ENCODE measurements around the gene PLEKHM1. TPM values are rescaled to one million over a fixed set of nuclear protein-coding genes. Genes with fewer than 3 reads are reported as not detected.
A peak's percentile ranks its signal among the peaks of the same experiment; 100 is the strongest.
"Not testable (repeated sequence)": the region's sequence is repeated elsewhere in the genome, so short reads cannot be mapped to it uniquely, and the experiment has no call there.

PLEKHM1 gene
- 34.3 and 37.0 TPM in 2 replicates for total RNA-seq

DNA sequence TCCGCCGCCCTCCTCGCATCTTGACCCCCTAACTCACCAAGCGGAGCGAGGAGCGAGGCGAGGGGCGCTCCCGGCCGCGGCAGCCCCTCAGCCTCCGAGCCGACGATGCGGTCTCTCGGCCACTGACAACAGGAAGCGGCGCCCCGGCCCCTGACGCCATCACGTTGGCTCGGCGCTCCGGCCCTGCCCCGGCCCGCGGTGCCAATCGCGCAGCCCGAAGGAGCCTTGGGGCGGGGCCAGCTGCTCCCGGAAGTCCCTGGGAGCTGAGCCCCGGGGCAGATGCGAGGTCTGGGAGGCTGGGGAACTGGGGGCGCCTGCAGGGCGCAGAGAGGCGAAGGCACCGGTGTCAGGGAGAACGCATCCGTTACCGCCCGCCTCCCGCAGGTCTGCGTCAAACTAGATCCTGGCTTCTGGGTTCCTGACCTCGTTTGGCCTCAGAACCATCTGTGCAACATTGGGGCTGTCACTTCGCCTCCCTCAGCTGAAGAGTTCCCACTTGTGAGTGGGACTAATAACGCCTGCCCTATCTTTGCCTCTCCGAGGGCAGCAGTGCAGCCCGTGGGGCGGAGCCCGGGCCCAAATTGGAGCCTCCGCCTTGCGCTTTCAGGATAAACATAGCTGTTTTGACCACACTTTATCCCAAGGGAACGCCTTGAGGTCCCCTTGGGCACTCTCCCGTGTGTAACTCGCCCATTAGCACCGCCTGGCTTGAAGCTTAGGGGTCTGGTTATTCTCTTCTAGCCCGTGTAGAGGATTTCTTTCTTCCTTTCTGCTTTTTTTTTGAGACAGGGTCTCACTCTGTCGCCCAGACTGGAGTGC lies at the start of gene PLEKHM1:
Gene PLEKHM1, minus strand, starts transcription at position 107 of the 819 bp plus-strand sequence. CDS start 8,237 bp downstream, outside the sequence.
- H3K36me3 Mint-ChIP-seq (ENCODE audit: low read depth); intact Hi-C loops (cut with micrococcal nuclease); H3K9me3 Mint-ChIP-seq; H3K27me3 Mint-ChIP-seq: not testable (repeated sequence)
- peak within 1 kb of the TSS; percentile 90 for H3K4me3 Mint-ChIP-seq
- peak within 1 kb of the TSS; percentile 95 for H3K27ac Mint-ChIP-seq
- H3K4me1 Mint-ChIP-seq, result peaks cover 23% of the 10 kb centered on the region
- DNase-seq, result peak; percentile 97

DNA sequence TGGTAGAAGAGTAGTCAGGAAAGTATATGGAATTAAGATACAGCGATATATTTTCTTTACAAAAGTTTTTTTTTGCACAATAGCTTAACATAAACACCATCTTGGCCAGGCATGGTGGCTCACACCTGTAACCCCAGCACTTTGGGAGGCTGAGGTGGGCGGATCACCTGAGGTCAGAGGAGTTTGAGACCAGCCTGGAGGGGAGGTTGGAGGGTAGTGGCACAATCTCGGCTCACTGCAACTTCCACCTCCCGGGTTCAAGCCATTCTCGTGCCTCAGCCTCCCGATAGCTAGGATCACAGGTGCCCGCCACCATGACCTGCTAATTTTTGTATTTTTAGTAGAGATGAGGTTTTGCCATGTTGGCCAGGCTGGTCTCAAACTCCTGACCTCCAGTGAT lies 47.6 kb upstream of the PLEKHM1 start:
- DNase-seq; H3K4me1 Mint-ChIP-seq; H3K9me3 Mint-ChIP-seq; H3K27me3 Mint-ChIP-seq; H3K4me3 Mint-ChIP-seq; H3K36me3 Mint-ChIP-seq (ENCODE audit: low read depth); H3K27ac Mint-ChIP-seq; intact Hi-C loops (cut with micrococcal nuclease): not testable (repeated sequence)

DNA sequence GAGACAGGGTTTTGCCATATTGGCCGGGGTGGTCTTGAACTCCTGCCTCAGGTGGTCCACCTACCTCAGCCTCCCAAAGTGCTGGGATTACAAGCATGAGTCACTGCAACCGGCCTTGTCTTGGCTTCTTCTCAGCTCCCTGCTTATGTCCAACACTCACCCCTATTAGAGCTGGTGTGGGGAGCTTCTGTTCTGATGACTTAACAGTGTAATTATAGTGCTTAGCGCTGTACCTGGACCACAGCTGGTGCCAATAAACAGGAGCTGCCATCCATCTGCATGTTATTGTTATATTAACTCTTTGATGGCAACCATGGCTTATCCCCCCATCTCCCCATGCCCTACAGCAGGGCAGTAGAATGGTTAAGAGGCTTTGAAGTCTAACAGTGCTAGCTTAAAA lies 15.6 kb upstream of the PLEKHM1 start:
- H3K27me3 Mint-ChIP-seq; H3K27ac Mint-ChIP-seq; H3K9me3 Mint-ChIP-seq; intact Hi-C loops (cut with micrococcal nuclease); H3K4me1 Mint-ChIP-seq; H3K36me3 Mint-ChIP-seq (ENCODE audit: low read depth); H3K4me3 Mint-ChIP-seq: not testable (repeated sequence)
- peak; percentile 49 for DNase-seq

DNA sequence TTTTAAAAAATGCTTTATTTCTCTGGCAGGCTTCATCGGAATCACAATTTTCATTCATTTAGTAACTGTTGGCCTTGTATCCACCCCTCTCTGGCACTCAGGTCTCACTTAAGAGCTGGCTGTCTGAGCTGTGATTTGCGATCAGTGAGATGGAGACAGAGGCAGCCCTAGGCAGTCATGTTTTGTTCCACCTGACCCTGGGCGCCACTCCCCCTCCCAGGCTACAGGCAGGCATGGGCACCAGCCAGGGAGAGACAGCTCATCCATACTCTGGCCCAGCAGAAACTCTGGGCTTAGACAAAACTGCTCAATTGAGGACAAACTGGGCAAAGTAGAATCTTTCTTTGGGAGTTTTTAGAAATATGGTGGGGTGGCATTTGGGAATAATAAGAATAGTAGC lies 14.7 kb upstream of the PLEKHM1 start:
- H3K36me3 Mint-ChIP-seq (ENCODE audit: low read depth); H3K4me3 Mint-ChIP-seq; H3K4me1 Mint-ChIP-seq; H3K27me3 Mint-ChIP-seq; H3K9me3 Mint-ChIP-seq; DNase-seq; intact Hi-C loops (cut with micrococcal nuclease); H3K27ac Mint-ChIP-seq: not testable (repeated sequence)

DNA sequence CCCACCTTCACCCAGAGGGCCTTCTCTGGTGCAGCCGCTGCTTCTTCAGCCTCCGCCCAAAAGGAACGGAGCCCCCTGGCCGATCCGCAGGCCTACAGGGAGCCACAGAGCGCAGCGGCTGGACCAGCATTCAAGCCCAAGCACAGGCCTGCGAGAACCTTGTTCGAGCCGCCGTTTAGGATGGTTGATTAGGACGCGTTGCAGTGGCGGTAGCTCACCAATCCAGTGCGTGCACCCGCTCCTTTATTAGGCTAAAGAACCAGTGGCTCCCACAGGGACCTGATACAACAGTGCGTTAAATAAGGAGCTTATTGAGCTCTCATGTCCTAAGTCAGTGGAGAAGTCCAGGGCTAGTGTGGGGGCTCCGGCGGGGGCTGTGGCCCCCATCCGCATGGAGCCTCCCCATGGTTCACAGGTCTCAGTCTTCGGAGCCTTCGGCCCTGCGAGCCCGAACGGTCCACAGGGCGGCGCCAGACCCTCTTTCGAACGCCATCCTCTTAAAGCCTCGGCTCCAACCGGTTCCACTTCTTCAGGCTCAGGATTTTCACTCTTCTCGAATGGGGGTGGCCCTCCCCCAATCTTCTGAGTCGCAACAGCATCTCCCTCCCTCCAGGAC lies 10.7 kb upstream of the PLEKHM1 start:
- H3K27ac Mint-ChIP-seq; H3K27me3 Mint-ChIP-seq; intact Hi-C loops (cut with micrococcal nuclease); H3K4me1 Mint-ChIP-seq; H3K9me3 Mint-ChIP-seq; H3K36me3 Mint-ChIP-seq (ENCODE audit: low read depth); H3K4me3 Mint-ChIP-seq: not testable (repeated sequence)
- DNase-seq, result peak; percentile 72

DNA sequence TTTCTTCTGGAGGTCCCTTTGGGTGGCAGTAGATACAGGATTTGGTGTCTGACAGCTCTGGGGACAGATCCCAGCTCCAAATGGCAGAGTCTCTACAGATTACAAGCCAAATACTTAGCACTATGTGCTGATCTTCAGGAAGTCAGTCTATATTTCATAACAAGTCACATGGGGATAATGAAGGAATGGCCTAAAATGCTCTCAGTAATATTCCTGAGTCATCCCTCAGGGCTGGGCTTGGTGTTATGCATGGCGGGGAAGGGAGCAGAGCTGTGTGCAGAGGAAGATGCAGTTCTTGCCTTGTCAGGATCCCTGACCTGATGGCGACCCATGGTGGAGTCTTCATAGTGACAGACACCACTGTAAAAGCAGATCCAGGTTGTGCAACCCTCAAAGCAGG lies 10.0 kb upstream of the PLEKHM1 start:
- H3K36me3 Mint-ChIP-seq (ENCODE audit: low read depth); H3K9me3 Mint-ChIP-seq; H3K27ac Mint-ChIP-seq; H3K4me1 Mint-ChIP-seq; H3K27me3 Mint-ChIP-seq; intact Hi-C loops (cut with micrococcal nuclease); H3K4me3 Mint-ChIP-seq: not testable (repeated sequence)
- peak; percentile 27 for DNase-seq

DNA sequence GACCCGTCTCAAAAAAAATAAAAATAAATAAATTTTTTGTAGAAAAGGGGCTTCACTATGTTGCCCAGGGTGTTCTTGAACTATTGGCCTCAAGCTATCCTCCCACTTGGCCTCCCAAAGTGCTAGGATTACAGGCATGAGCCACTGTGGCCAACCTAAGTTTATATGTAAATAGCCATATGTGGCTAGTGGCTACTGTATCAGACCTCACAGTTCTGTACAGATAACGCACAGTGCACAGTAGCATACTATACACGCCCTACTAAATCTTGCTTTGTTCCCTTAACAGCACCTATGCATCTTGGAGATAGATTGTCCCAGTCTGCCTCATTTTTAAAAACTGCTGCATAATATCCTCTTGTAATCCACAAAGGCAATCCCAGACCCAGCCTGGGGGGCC lies 8.7 kb upstream of the PLEKHM1 start:
- H3K36me3 Mint-ChIP-seq (ENCODE audit: low read depth); DNase-seq; H3K9me3 Mint-ChIP-seq; H3K4me3 Mint-ChIP-seq; H3K27ac Mint-ChIP-seq; H3K27me3 Mint-ChIP-seq; intact Hi-C loops (cut with micrococcal nuclease); H3K4me1 Mint-ChIP-seq: not testable (repeated sequence)

DNA sequence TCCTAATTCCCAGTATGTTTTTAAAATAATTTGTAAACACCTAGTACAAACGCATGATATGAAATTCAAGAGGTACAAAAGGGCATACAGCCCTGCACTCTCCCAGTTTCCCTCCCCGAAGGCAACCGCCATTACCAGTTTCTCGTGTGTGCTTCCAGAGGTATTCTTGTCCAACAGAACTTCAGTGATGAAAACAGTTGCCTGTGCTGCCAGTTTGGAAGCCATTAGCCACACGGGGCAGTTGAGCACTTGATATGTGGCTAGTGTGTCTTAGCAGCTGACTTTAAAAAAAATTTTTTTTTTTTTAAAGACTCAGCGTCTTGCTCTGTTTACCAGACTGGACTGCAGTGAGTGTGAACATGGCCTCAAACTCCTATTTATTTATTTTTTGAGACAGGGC lies 7.9 kb upstream of the PLEKHM1 start:
- H3K27me3 Mint-ChIP-seq; H3K27ac Mint-ChIP-seq; DNase-seq; H3K9me3 Mint-ChIP-seq; H3K4me1 Mint-ChIP-seq; H3K4me3 Mint-ChIP-seq; H3K36me3 Mint-ChIP-seq (ENCODE audit: low read depth); intact Hi-C loops (cut with micrococcal nuclease): not testable (repeated sequence)

DNA sequence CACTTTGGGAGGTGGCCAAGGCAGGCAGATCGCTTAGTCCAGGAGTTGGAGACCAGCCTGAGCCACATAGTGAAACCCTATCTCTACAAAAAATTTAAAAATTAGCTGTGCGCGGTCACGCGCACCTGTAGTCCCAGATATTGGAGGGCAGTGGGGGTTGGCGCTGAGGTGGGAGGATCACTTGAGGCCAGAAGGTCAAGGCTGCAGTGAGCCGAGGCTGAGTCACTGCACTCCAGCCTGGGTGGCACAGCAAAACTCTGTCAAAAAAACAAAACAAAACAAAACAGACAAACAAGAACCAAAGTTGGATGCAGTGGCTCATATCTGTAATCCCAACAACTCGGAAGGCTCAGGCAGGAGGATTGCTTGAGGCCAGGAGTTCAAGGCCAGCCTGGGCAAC lies 6.9 kb upstream of the PLEKHM1 start:
- H3K4me1 Mint-ChIP-seq; H3K9me3 Mint-ChIP-seq; intact Hi-C loops (cut with micrococcal nuclease); H3K27me3 Mint-ChIP-seq; H3K27ac Mint-ChIP-seq; H3K36me3 Mint-ChIP-seq (ENCODE audit: low read depth); DNase-seq; H3K4me3 Mint-ChIP-seq: not testable (repeated sequence)

DNA sequence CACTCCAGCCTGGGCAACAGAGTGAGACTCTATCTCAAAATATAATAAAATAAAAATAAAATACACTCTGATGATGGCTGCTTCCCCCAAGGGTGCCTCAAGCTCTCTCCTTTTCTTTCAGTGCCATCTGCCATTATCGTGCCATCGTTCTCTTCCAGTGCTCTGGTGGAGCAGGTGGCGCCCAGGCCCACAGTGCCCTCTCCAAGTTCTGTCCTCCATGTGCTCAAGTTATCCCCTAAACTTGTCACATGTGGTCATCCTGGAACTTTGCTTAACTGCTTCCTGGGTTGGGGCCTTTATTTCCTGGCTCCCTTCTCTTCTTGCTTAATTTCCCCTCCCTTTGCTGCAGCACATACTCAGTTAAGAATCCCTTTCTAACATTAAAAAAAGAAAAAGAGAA lies 6.0 kb upstream of the PLEKHM1 start:
- intact Hi-C loops (cut with micrococcal nuclease); H3K27ac Mint-ChIP-seq; H3K36me3 Mint-ChIP-seq (ENCODE audit: low read depth); H3K27me3 Mint-ChIP-seq; DNase-seq; H3K4me3 Mint-ChIP-seq; H3K9me3 Mint-ChIP-seq; H3K4me1 Mint-ChIP-seq: not testable (repeated sequence)

DNA sequence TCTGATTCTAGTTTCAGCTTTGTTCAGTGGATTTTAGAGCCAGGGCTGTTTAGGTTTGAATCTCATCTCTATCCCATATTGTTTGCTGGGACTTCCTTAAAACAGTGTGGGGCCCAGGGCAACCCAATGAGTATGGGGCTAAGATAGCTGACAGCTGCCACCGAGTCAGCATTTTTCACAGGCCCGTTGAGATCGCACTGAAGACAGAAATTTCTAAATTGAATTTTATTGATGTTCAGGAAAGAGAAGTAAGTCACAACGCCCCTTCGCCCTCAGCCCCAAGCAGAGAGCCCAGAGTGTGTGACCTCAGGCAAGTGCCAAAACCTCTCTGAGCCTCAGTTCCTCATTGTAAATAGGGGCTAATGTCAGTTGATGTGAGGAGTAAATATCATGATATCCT lies 4.0 kb upstream of the PLEKHM1 start:
- DNase-seq; H3K4me1 Mint-ChIP-seq; H3K4me3 Mint-ChIP-seq; H3K27ac Mint-ChIP-seq; H3K36me3 Mint-ChIP-seq (ENCODE audit: low read depth); intact Hi-C loops (cut with micrococcal nuclease); H3K27me3 Mint-ChIP-seq; H3K9me3 Mint-ChIP-seq: not testable (repeated sequence)

DNA sequence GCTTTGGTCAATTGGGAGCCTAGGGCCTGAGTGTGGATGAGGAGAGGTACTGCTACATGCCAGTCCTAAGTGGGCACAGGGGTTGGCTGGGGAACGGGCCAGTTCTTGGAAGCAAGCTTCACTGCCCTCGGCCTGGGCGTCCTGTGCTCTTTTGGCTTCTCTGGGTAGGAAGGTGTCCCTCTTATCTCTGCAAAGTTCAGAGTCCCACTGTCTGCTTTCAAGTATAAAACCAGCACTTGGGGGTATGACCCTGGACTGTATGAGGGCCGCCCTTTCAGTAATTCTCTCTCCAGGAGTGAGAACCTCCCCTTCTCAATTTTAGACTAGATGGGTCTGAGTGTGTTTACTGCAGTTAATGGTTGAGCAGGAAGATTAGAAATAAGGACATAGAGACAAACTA lies 1.6 kb upstream of the PLEKHM1 start:
- intact Hi-C loops (cut with micrococcal nuclease); H3K4me3 Mint-ChIP-seq; H3K27me3 Mint-ChIP-seq: not testable (repeated sequence)

DNA sequence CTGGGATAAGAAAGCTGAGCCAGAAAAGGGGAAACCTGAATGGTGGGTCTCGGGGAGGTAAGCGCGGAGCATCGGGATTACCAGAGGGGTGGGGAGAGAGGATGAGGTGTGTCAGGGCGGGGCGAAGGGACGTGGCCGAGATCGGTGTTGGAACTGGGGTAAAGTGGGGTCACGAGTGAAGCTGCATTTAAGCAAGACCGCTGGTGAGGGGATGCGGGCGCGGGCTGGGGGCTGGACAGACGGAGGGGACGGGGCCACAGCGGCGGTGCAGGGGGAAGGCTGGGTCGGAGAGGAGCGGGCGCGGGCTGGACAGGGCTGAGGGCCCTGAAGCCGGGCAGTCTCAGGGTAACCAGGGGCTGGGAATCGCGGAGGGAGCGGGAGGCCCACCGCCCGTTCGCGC lies 323 bp downstream of the PLEKHM1 start:
- H3K27me3 Mint-ChIP-seq; H3K36me3 Mint-ChIP-seq (ENCODE audit: low read depth); H3K9me3 Mint-ChIP-seq; intact Hi-C loops (cut with micrococcal nuclease): not testable (repeated sequence)
- H3K4me1 Mint-ChIP-seq, result peaks cover 23% of the 10 kb centered on the region
- H3K27ac Mint-ChIP-seq, result peak overlapping the region; percentile 79
- DNase-seq, result peak; percentile 76
- H3K4me3 Mint-ChIP-seq, result peak overlapping the region; percentile 90

More for the DNA sequence above, 1.6 kb upstream of the PLEKHM1 start:
- not testable (repeated sequence) for H3K27ac Mint-ChIP-seq; H3K36me3 Mint-ChIP-seq (ENCODE audit: low read depth); H3K9me3 Mint-ChIP-seq; DNase-seq
- peaks cover 23% of the 10 kb centered on the region for H3K4me1 Mint-ChIP-seq

DNA sequence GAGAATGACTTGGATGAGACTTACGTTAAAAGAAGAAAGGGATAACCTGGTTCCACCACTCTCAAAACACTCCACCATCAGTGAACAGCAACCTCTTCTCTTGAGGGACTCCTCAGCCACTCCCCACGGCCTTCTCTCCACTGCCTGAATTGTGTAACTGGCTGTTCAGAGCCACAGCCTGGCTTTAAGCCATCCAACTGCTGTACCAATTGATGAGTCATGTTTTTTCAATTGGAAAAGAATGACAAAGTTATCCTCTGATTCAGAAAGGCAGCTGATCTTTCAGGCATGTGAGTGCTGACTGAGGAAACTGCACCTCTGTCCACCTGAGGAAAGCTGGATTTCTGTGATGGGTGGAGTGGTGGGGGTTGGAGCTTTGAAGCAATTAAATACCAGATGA lies 2.8 kb downstream of the PLEKHM1 start:
- H3K4me1 Mint-ChIP-seq, result peaks cover 29% of the 10 kb centered on the region
- H3K27me3 Mint-ChIP-seq; DNase-seq; H3K27ac Mint-ChIP-seq; intact Hi-C loops (cut with micrococcal nuclease); H3K9me3 Mint-ChIP-seq; H3K36me3 Mint-ChIP-seq (ENCODE audit: low read depth): not testable (repeated sequence)
- H3K4me3 Mint-ChIP-seq, result peak overlapping the region; percentile 36

Data from activated CD4-positive, alpha-beta T cell treated with anti-CD3 and anti-CD28 coated beads, Interleukin-2, amount 10 ng/mL, durations not matched to agents 24 days and 14 days (primary cell).